ENCODE measurements around the gene AKNA. TPM values are rescaled to one million over a fixed set of nuclear protein-coding genes. Genes with fewer than 3 reads are reported as not detected.

Gene AKNA
- total RNA-seq, 1 donor from 2014 or later, result 16.0 TPM

DNA sequence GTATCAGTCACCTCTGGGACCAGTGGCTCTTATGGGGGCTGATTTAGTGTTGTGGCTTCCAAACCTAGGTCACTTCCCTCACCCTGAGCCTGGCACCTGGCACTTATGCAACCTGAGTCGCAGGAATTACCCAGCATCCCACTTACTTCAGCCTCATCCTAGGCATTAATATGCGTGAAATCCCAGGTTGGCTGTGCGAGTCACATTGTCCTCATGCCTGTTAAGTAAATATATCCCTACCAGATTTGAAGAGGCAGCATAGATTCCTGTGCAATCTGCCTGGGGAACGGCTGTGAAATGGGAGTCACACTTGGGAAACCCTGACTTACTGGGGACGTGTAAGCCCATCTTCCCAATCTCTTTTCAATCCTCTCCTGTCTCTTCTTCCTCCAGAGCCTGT is 42.7 kb upstream of the AKNA start:
- H3K36me3 Mint-ChIP-seq (ENCODE audit: low read depth, unreplicated experiment), result peaks cover 8% of the 10 kb centered on the region
- FAIRE-seq, result no peak
- Histone ChIP-seq H3K27me3 (ENCODE audit: insufficient read depth, low read length) (peaks cover 50% of the 10 kb centered on the region), H3K9me3 (ENCODE audit: insufficient read depth, low read depth, low read length) (no peaks in the 10 kb centered on the region), H3K79me2 (ENCODE audit: insufficient read depth, low read length) (no peaks in the 10 kb centered on the region), H3K27ac (ENCODE audit: low read depth, low read length) (no peak overlapping the region), H3K4me1 (ENCODE audit: insufficient read depth, low read length) (no peaks in the 10 kb centered on the region), H3K4me2 (ENCODE audit: low read length) (no peak overlapping the region), H4K20me1 (ENCODE audit: insufficient read depth, low read length) (peaks cover 6% of the 10 kb centered on the region), H2AFZ (ENCODE audit: low read depth, low read length) (no peak overlapping the region), H3K36me3 (ENCODE audit: insufficient read depth, low read length) (no peaks in the 10 kb centered on the region), H3K9ac (ENCODE audit: low read length) (no peak overlapping the region), H3K4me3 (ENCODE audit: insufficient read depth, low read depth, low read length) (no peak overlapping the region)
- H3K27ac Mint-ChIP-seq (ENCODE audit: unreplicated experiment), result no peak overlapping the region
- no peak for DNase-seq (ENCODE audit: low read depth)
- peaks cover 1% of the 10 kb centered on the region for H3K9me3 Mint-ChIP-seq (ENCODE audit: unreplicated experiment)
- no peaks in the 10 kb centered on the region for H3K4me1 Mint-ChIP-seq (ENCODE audit: low read depth, unreplicated experiment)
- H3K27me3 Mint-ChIP-seq (ENCODE audit: low read depth, unreplicated experiment), result peaks cover 42% of the 10 kb centered on the region
- no peak overlapping the region for H3K4me3 Mint-ChIP-seq (ENCODE audit: unreplicated experiment)
- no peak for TF ChIP-seq EZH2 (IDR thresholded peaks at IDR 0.05; ENCODE audit: insufficient read depth, low read length)
- TF ChIP-seq, protein P1, sequence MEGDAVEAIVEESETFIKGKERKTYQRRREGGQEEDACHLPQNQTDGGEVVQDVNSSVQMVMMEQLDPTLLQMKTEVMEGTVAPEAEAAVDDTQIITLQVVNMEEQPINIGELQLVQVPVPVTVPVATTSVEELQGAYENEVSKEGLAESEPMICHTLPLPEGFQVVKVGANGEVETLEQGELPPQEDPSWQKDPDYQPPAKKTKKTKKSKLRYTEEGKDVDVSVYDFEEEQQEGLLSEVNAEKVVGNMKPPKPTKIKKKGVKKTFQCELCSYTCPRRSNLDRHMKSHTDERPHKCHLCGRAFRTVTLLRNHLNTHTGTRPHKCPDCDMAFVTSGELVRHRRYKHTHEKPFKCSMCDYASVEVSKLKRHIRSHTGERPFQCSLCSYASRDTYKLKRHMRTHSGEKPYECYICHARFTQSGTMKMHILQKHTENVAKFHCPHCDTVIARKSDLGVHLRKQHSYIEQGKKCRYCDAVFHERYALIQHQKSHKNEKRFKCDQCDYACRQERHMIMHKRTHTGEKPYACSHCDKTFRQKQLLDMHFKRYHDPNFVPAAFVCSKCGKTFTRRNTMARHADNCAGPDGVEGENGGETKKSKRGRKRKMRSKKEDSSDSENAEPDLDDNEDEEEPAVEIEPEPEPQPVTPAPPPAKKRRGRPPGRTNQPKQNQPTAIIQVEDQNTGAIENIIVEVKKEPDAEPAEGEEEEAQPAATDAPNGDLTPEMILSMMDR (IDR thresholded peaks at IDR 0.05; ENCODE audit: insufficient read depth, low read depth, low read length), result no peak

DNA sequence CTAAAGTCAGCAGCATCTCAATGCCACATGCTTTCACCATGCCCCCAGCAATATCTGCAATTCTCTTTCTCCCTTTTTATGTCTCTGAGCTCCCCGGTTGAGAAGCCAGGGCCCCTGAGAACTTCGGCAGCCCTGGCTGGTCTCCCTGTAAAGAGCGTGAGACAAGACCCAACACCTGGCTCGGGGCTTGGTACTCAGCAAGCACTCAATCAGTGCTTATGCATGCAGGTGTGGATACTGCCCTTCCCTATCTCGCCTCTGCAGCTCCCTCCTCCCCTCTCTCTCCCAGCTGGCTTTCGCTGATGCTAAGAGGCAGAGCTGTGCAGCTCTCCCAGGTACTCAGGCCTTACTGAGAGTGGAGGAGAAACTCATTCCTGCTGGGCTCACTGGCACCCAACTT is 41.7 kb upstream of the AKNA start:
- Histone ChIP-seq H3K4me1 (ENCODE audit: insufficient read depth, low read length) (no peaks in the 10 kb centered on the region), H4K20me1 (ENCODE audit: insufficient read depth, low read length) (peaks cover 5% of the 10 kb centered on the region), H3K79me2 (ENCODE audit: insufficient read depth, low read length) (no peaks in the 10 kb centered on the region), H3K9me3 (ENCODE audit: insufficient read depth, low read depth, low read length) (no peaks in the 10 kb centered on the region), H3K4me2 (ENCODE audit: low read length) (no peak overlapping the region), H3K9ac (ENCODE audit: low read length) (no peak overlapping the region), H2AFZ (ENCODE audit: low read depth, low read length) (no peak overlapping the region), H3K27ac (ENCODE audit: low read depth, low read length) (no peak overlapping the region), H3K36me3 (ENCODE audit: insufficient read depth, low read length) (no peaks in the 10 kb centered on the region), H3K27me3 (ENCODE audit: insufficient read depth, low read length) (peaks cover 44% of the 10 kb centered on the region), H3K4me3 (ENCODE audit: insufficient read depth, low read depth, low read length) (no peak overlapping the region)
- Mint-ChIP-seq H3K9me3 (ENCODE audit: unreplicated experiment) (peaks cover 1% of the 10 kb centered on the region), H3K36me3 (ENCODE audit: low read depth, unreplicated experiment) (peaks cover 13% of the 10 kb centered on the region), H3K27me3 (ENCODE audit: low read depth, unreplicated experiment) (peaks cover 46% of the 10 kb centered on the region), H3K4me1 (ENCODE audit: low read depth, unreplicated experiment) (no peaks in the 10 kb centered on the region), H3K27ac (ENCODE audit: unreplicated experiment) (no peak overlapping the region), H3K4me3 (ENCODE audit: unreplicated experiment) (no peak overlapping the region)
- no peak for FAIRE-seq
- TF ChIP-seq, protein P1 (IDR thresholded peaks at IDR 0.05; ENCODE audit: insufficient read depth, low read depth, low read length), result no peak
- TF ChIP-seq EZH2 (IDR thresholded peaks at IDR 0.05; ENCODE audit: insufficient read depth, low read length), result no peak
- no peak for DNase-seq (ENCODE audit: low read depth)

DNA sequence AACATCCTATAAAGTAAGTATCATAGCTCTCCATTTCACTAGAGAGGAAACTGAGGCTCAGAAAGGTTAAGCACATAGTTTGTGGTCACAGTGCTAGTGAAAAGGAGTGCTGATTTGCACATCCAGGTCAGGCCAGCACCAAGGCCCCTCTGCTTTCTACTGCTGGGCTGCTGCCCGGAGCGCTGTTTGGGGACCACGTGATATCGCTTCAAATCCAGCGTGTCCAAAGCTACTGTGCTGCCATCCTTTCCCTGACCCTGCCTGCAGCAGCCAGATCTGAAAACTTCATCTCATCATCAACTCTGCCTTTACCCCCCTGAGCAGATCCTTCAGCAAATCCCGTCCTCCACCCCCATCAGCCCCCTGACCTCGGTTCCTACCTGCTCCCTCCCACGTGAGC is 40.7 kb upstream of the AKNA start:
- Mint-ChIP-seq H3K27ac (ENCODE audit: unreplicated experiment) (no peak overlapping the region), H3K36me3 (ENCODE audit: low read depth, unreplicated experiment) (peaks cover 16% of the 10 kb centered on the region), H3K9me3 (ENCODE audit: unreplicated experiment) (peaks cover 1% of the 10 kb centered on the region), H3K4me3 (ENCODE audit: unreplicated experiment) (no peak overlapping the region), H3K4me1 (ENCODE audit: low read depth, unreplicated experiment) (no peaks in the 10 kb centered on the region), H3K27me3 (ENCODE audit: low read depth, unreplicated experiment) (peaks cover 52% of the 10 kb centered on the region)
- Histone ChIP-seq H3K36me3 (ENCODE audit: insufficient read depth, low read length) (no peaks in the 10 kb centered on the region), H4K20me1 (ENCODE audit: insufficient read depth, low read length) (peaks cover 3% of the 10 kb centered on the region), H3K9ac (ENCODE audit: low read length) (no peak overlapping the region), H3K4me2 (ENCODE audit: low read length) (no peak overlapping the region), H3K4me1 (ENCODE audit: insufficient read depth, low read length) (no peaks in the 10 kb centered on the region), H3K79me2 (ENCODE audit: insufficient read depth, low read length) (no peaks in the 10 kb centered on the region), H3K27me3 (ENCODE audit: insufficient read depth, low read length) (peaks cover 42% of the 10 kb centered on the region), H3K4me3 (ENCODE audit: insufficient read depth, low read depth, low read length) (no peak overlapping the region), H2AFZ (ENCODE audit: low read depth, low read length) (no peak overlapping the region), H3K9me3 (ENCODE audit: insufficient read depth, low read depth, low read length) (no peaks in the 10 kb centered on the region), H3K27ac (ENCODE audit: low read depth, low read length) (no peak overlapping the region)
- DNase-seq (ENCODE audit: low read depth) (no peak), FAIRE-seq (no peak)
- no peak for TF ChIP-seq EZH2 (IDR thresholded peaks at IDR 0.05; ENCODE audit: insufficient read depth, low read length)
- TF ChIP-seq, protein P1 (IDR thresholded peaks at IDR 0.05; ENCODE audit: insufficient read depth, low read depth, low read length), result no peak
